K562 (cell line): Measurements from ENCODE around the gene MUSTN1.

Source experiments
- CTCF ChIP-seq, 3 experiments: IDR thresholded peaks in 2 of 3; conservative IDR thresholded peaks in 1 of 3; 2 replicates each; pipeline ENCODE4 v1.5.1; 2011 to 2012; ENCODE audit warnings: low read length in 3 of 3, mild to moderate bottlenecking in 3 of 3, control low read depth in 2 of 3, improper control_type of control experiment in 1 of 3, inconsistent platforms in 1 of 3, low read depth in 1 of 3, mixed read lengths in 1 of 3, moderate library complexity in 1 of 3; ENCODE audit not compliant: insufficient read depth in 2 of 3
- RBM15 ChIP-seq: fragments of 200-400 bp; formaldehyde crosslinking; IDR thresholded peaks from 2 replicates; pipeline ENCODE4 v1.6.1; 2018; ENCODE audit warnings: mild to moderate bottlenecking, low read length, moderate library complexity; ENCODE audit not compliant: insufficient read depth

DNA sequence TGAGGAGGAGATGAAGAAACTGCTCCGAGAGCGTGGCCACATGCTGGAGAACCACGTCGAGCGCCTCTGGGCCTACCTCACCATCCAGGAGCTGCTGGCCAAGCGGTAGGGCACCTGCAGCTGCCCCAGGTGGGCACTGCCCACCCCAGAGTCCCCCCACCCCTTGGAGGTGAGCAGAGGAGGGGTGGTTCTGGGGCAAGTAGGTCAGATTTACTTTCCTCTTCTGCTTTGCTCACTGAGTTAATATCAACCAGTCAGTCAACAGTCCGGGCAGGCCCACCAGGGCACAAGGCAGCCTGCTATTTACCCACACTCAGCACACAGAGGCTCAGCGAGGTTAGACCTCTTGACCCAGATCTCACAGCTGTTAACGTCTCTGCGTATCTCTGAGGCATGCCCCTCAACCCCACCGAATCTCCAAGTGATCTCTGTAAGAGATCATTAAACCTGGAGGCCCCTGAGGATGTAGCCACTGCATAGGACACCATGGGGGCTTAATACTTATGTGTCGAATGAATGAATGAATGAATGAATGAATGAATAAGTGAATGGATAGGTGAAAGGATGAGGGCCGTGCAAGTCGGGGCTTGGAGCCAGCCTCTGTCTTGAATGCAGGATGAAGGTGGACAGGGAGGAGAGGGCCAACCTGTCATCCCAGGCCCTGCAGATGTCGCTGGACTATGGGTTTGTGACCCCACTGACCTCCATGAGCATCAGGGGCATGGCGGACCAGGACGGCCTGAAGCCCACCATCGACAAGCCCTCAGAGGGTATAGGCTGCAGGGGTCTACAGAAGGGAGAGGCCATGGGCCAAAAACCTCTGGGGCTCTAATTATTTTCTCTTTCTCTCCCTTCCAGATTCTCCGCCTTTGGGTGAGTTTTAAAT is 48.2 kb downstream of the MUSTN1 start:
- no peak for TF ChIP-seq CTCF (IDR thresholded peaks at IDR 0.05 in 2 of 3, conservative IDR thresholded peaks at IDR 0.05 in 1 of 3; ENCODE audit: insufficient read depth in 2 of 3, low read depth in 1 of 3, low read length in 3 of 3)
- TF ChIP-seq RBM15 = no peak
